CMK (cell line): ENCODE results near the gene CCDC12.

Experiments
- DNase-seq: peaks from one replicate; pipeline ENCODE4 v3.0.0-alpha.2; 2010; ENCODE audit warnings: low read depth

CCDC12 gene

DNA sequence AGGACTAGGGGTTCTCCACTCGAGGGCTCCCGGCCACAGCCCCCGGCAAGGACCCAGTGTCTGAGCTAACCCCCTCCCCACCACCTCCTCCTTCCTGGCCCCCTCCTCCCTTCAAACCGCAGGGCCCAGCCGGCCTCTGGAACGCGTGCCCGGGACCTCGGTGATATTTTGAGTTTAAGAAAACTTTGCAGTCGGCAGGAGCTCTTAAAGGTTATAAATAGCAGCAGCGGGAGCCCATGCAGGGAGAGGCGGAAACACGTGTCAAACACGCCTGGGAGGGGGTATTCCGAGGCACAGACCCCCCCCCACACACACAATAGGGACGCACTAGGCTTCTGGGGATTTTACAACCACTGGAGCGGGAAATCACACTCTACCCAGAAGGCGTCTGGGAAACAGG, 102.1 kb downstream of the CCDC12 start:
- no peak for DNase-seq

GRCh38 chr3:46873521-46873920, 103.0 kb downstream of the CCDC12 start:
- DNase-seq, result no peak
